ENCODE data around the gene TMEM235.

GRCh38 chr17:78248051-78248914 lies 16.9 kb downstream of the TMEM235 start:
- TF ChIP-seq CTCF (IDR thresholded peaks at IDR 0.05; ENCODE audit: low read depth, low read length) (no peak), EZH2phosphoT487 (IDR thresholded peaks at IDR 0.05; ENCODE audit: low read depth) (no peak)
